ENCODE results near the gene LRP8.
"Not testable (repeated sequence)": the region's sequence is repeated elsewhere in the genome, so short reads cannot be mapped to it uniquely, and the experiment has no call there.

LRP8 gene

GRCh38 chr1:53210352-53210751 lies 117.5 kb downstream of the LRP8 start:
- no peak for DNase-seq (ENCODE audit: low spot score)

- DNase-seq (ENCODE audit: low spot score): no peak
Observed at GRCh38 chr1:53207726-53208125, 120.1 kb downstream of the LRP8 start.

- DNase-seq (ENCODE audit: low spot score): no peak
Observed at GRCh38 chr1:53206735-53207379, 121.0 kb downstream of the LRP8 start.

GRCh38 chr1:53206083-53206685 lies 121.7 kb downstream of the LRP8 start:
- peak; percentile 19 for DNase-seq (ENCODE audit: low spot score)

GRCh38 chr1:53205496-53205895 lies 122.4 kb downstream of the LRP8 start:
- not testable (repeated sequence) for DNase-seq (ENCODE audit: low spot score)

- DNase-seq (ENCODE audit: low spot score): no peak
Observed at GRCh38 chr1:53203466-53203865, 124.4 kb downstream of the LRP8 start.

GRCh38 chr1:53198241-53198651 lies 129.6 kb downstream of the LRP8 start:
- DNase-seq (ENCODE audit: low spot score): no peak

GRCh38 chr1:53197291-53198200 lies 130.3 kb downstream of the LRP8 start:
- DNase-seq (ENCODE audit: low spot score): no peak

GRCh38 chr1:53196485-53197290 lies 131.2 kb downstream of the LRP8 start, which contains the start of gene CPT2:
Gene CPT2, plus strand, starts transcription at chr1:53196824. Its CDS starts 120 bp downstream, at chr1:53196944.
- peak; percentile 92 for DNase-seq (ENCODE audit: low spot score)

GRCh38 chr1:53196017-53196484 lies 131.8 kb downstream of the LRP8 start:
- DNase-seq (ENCODE audit: low spot score): no peak

GRCh38 chr1:53195246-53196016 lies 132.4 kb downstream of the LRP8 start:
- DNase-seq (ENCODE audit: low spot score): no peak
